HTERT RPE-1 (cell line): ENCODE measurements around the gene HACD2.
"Not testable (repeated sequence)": the region's sequence is repeated elsewhere in the genome, so short reads cannot be mapped to it uniquely, and the experiment has no call there.

Experiments used
- in situ Hi-C: fragments of 300-500 bp; cut with MboI; formaldehyde crosslinking; loops from 4 replicates; pipeline ENCODE4 v1.14.3; 2020; ENCODE audit warnings: low sequenced_read_pairs

The HACD2 gene

GRCh38 chr3:123611674-123612073, 26.8 kb upstream of the HACD2 start:
- in situ Hi-C loops: not testable (repeated sequence)

- in situ Hi-C loops: no loop called here
Observed at GRCh38 chr3:123611082-123611481, 26.2 kb upstream of the HACD2 start.

- in situ Hi-C loops: no loop called here
Observed at GRCh38 chr3:123610331-123610730, 25.5 kb upstream of the HACD2 start.

GRCh38 chr3:123609063-123609462, 24.2 kb upstream of the HACD2 start:
- in situ Hi-C loops: no loop called here

GRCh38 chr3:123608263-123608937, 23.5 kb upstream of the HACD2 start:
- in situ Hi-C loops: no loop called here

- in situ Hi-C loops: no loop called here
Observed at GRCh38 chr3:123606527-123606926, 21.7 kb upstream of the HACD2 start.

- in situ Hi-C loops: no loop called here
Observed at GRCh38 chr3:123605789-123606234, 21.0 kb upstream of the HACD2 start.

GRCh38 chr3:123603153-123603552, 18.3 kb upstream of the HACD2 start:
- in situ Hi-C loops: not testable (repeated sequence)

- in situ Hi-C loops: no loop called here
Observed at GRCh38 chr3:123602325-123602724, 17.5 kb upstream of the HACD2 start.

GRCh38 chr3:123600863-123601262, 16.0 kb upstream of the HACD2 start:
- in situ Hi-C loops: not testable (repeated sequence)

GRCh38 chr3:123597561-123597960, 12.7 kb upstream of the HACD2 start:
- in situ Hi-C loops: no loop called here

- in situ Hi-C loops: no loop called here
Observed at GRCh38 chr3:123595396-123596180, 10.7 kb upstream of the HACD2 start.

- in situ Hi-C loops: no loop called here
Observed at GRCh38 chr3:123593381-123593780, 8.5 kb upstream of the HACD2 start.

GRCh38 chr3:123590685-123591450, 6.0 kb upstream of the HACD2 start:
- in situ Hi-C loops: no loop called here

- in situ Hi-C loops: no loop called here
Observed at GRCh38 chr3:123587401-123587800, 2.5 kb upstream of the HACD2 start.

- in situ Hi-C loops: no loop called here
Observed at GRCh38 chr3:123586968-123587367, 2.1 kb upstream of the HACD2 start.

- in situ Hi-C loops: no loop called here
Observed at GRCh38 chr3:123586131-123586530, 1.3 kb upstream of the HACD2 start.

GRCh38 chr3:123584284-123584987, 417 bp downstream of the HACD2 start:
- in situ Hi-C loops: no loop called here

GRCh38 chr3:123583561-123583960, 1.3 kb downstream of the HACD2 start:
- in situ Hi-C loops: no loop called here

GRCh38 chr3:123582315-123582714, 2.5 kb downstream of the HACD2 start:
- in situ Hi-C loops: no loop called here

GRCh38 chr3:123576122-123576521, 8.7 kb downstream of the HACD2 start:
- in situ Hi-C loops: no loop called here
